ENCODE measurements around the gene STAB2. TPM values are rescaled to one million over a fixed set of nuclear protein-coding genes. Genes with fewer than 3 reads are reported as not detected.

The STAB2 gene
- total and polyA plus RNA-seq, 2 of the 8 experiments (the other 6 are each of a cell fraction or from before 2014, with no cell fraction given), result not detected

- CTCF ChIA-PET (ENCODE audit: partially characterized antibody), result interaction anchor here (0.9 to 1.9 kb wide), 4 partner anchors 10 to 57 kb away, joined by 3 to 7 read pairs (median 4); no protein-coding TSS in a partner anchor
- no peak overlapping the region for H3K23ac ChIP-seq (ENCODE audit: insufficient read length)
- H3K9me3 ChIP-seq (ENCODE audit: insufficient read depth in 2 of 2, low read depth in 1 of 2, low read length in 1 of 2), result no peaks in the 10 kb centered on the region
- no peak overlapping the region for H3K14ac ChIP-seq (ENCODE audit: insufficient read length)
- H4K91ac ChIP-seq (replicated peaks; ENCODE audit: insufficient read length, low read length), result no peak overlapping the region
- H3K36me3 ChIP-seq (ENCODE audit: control insufficient read depth in 2 of 4, insufficient read depth in 4 of 4, low read length in 3 of 4), result peaks cover 0 to 5% (median 4%) of the 10 kb centered on the region in 4 experiments; a peak in 4 of 8 replicates
- H3K23me2 ChIP-seq (ENCODE audit: low read depth, low read length), result no peaks in the 10 kb centered on the region
- H3K79me1 ChIP-seq (ENCODE audit: low read depth, low read length), result no peaks in the 10 kb centered on the region
- H2BK15ac ChIP-seq (ENCODE audit: low read length), result no peak overlapping the region
- no peak overlapping the region for H4K5ac ChIP-seq (ENCODE audit: insufficient read length, low read depth, low read length)
- H2AK5ac ChIP-seq (ENCODE audit: low read depth, low read length), result no peak overlapping the region
- H3K27ac ChIP-seq (ENCODE audit: low read depth, low read length), result no peak overlapping the region
- H3K9ac ChIP-seq (replicated peaks in 1 of 4; ENCODE audit: extremely low read depth in 1 of 4, low read depth in 3 of 4, low read length in 3 of 4), result no peak overlapping the region
- H3K4me1 ChIP-seq (replicated peaks in 1 of 4; ENCODE audit: control insufficient read depth in 3 of 4, insufficient read depth in 4 of 4, low read length in 3 of 4), result no peaks in the 10 kb centered on the region
- no peak overlapping the region for H4K8ac ChIP-seq (ENCODE audit: extremely low read depth, insufficient read depth, low read length)
- 0 out of 4 replicates have a peak, but pooled peaks cover 0 to 2% of the 10 kb centered on the region in 2 experiments for H3K79me2 ChIP-seq (ENCODE audit: control insufficient read depth in 1 of 2, insufficient read depth in 2 of 2, low read length in 2 of 2)
- FAIRE-seq (no peak), DNase-seq (ENCODE audit: low read depth in 1 of 2, low spot score in 2 of 2) (no peak)
- H2AFZ ChIP-seq (ENCODE audit: low read length), result no peak overlapping the region
- H3K4me2 ChIP-seq (ENCODE audit: insufficient read depth in 1 of 2, low read depth in 2 of 2, low read length in 2 of 2), result no peak overlapping the region
- no peak overlapping the region for H3K56ac ChIP-seq (replicated peaks; ENCODE audit: insufficient read length, low read depth, low read length)
- TF ChIP-seq SIX5 (IDR thresholded peaks at IDR 0.05; ENCODE audit: low read depth, low read length) (no peak), RFX5 (IDR thresholded peaks at IDR 0.05; ENCODE audit: borderline replicate concordance, low read depth, low read length) (no peak), KDM1A (IDR thresholded peaks at IDR 0.05; ENCODE audit: borderline replicate concordance, low read length) (0 out of 2 replicates have a peak, but pooled peaks have one; percentile 24)
- 81% methylated on average over 1 of the region's 1 CpG; no CpG with 5 or more reads in 1 of the 2 experiments for WGBS, 2 experiments (ENCODE audit: extremely low coverage in 1 of 2, insufficient coverage in 1 of 2, insufficient read length in 1 of 2, insufficient replicate concordance in 2 of 2, low coverage in 1 of 2, low lambda C conversion rate in 2 of 2, missing lambda C conversion rate in 1 of 2)
- no peak overlapping the region for H2BK12ac ChIP-seq (ENCODE audit: low read depth, low read length)
- H2BK5ac ChIP-seq (ENCODE audit: low read depth, low read length), result no peak overlapping the region
- POLR2A ChIA-PET (ENCODE audit: partially characterized antibody), result interaction anchor here (0.9 kb wide), 1 partner anchor 9 kb away, joined by 3 read pairs; no protein-coding TSS in a partner anchor
- no peaks in the 10 kb centered on the region for H3K27me3 ChIP-seq (replicated peaks in 1 of 4; ENCODE audit: control insufficient read depth in 3 of 4, extremely low read depth in 1 of 4, insufficient read depth in 3 of 4, low read length in 3 of 4)
- H2BK20ac ChIP-seq (ENCODE audit: low read length), result no peak overlapping the region
- H3K18ac ChIP-seq (ENCODE audit: extremely low read depth, low read length), result no peak overlapping the region
- no peak overlapping the region for H3K4ac ChIP-seq (replicated peaks; ENCODE audit: insufficient read length, low read depth, low read length)
- H3K4me3 ChIP-seq (ENCODE audit: extremely low read depth in 1 of 4, insufficient read depth in 2 of 4, low read depth in 3 of 4, low read length in 4 of 4), result no peak overlapping the region
- H4K20me1 ChIP-seq (replicated peaks in 1 of 2; ENCODE audit: control insufficient read depth in 1 of 2, insufficient read depth in 2 of 2, low read length in 2 of 2), result peaks cover 0 to 1% of the 10 kb centered on the region in 2 experiments
- H2BK120ac ChIP-seq (replicated peaks; ENCODE audit: low read depth, low read length), result no peak overlapping the region
Measured at GRCh38 chr12:103812789-103813188, 225.7 kb downstream of the STAB2 start.
